SK-N-SH (cell line): Measurements from ENCODE around the gene CRB3. TPM values are rescaled to one million over a fixed set of nuclear protein-coding genes. Genes with fewer than 3 reads are reported as not detected.
A peak's percentile ranks its signal among the peaks of the same experiment; 100 is the strongest.

ENCODE experiments used
- CTCF ChIA-PET: fragments of 300-600, 350-600 bp; formaldehyde crosslinking; extraction: SDS; loops from one replicate; lab custom pipeline; 2021; lab: Yijun Ruan, JAX
- POLR2A ChIA-PET: fragments of 350-600 bp; sonication (Branson Sonifier 250); formaldehyde crosslinking; extraction: SDS; loops from one replicate; lab custom pipeline; 2020; ENCODE audit warnings: antibody characterized with exemption, inconsistent platforms; lab: Yijun Ruan, JAX
- DNase-seq: peaks from one replicate; pipeline ENCODE4 v3.0.0; 2012
- H2AFZ ChIP-seq: fragments of 200-600 bp; sonication (generic); 2 replicates; pipeline ENCODE4 v1.8.1; 2016; ENCODE audit warnings: antibody characterized with exemption, mild to moderate bottlenecking, low read depth
- H3F3A ChIP-seq: fragments of 200-600 bp; sonication (generic); replicated peaks from 2 replicates; pipeline ENCODE3; 2016; ENCODE audit warnings: antibody characterized with exemption, mild to moderate bottlenecking; ENCODE audit not compliant: insufficient read depth
- H3K27ac ChIP-seq, 2 experiments: fragments of 200-500 bp in 1 of 2; fragments of 200-600 bp in 1 of 2; sonication (Bioruptor generic) in 1 of 2; sonication (generic), shearing (Covaris generic) in 1 of 2; 2 replicates each; pipeline versions ENCODE4 v1.5.1 to v1.6.1; 2014 to 2016; ENCODE audit warnings: low read depth in 2 of 2, inconsistent platforms in 1 of 2, low read length in 1 of 2, mild to moderate bottlenecking in 1 of 2, mixed read lengths in 1 of 2
- H3K27me3 ChIP-seq: fragments of 200-600 bp; sonication (generic), shearing (Covaris generic); 2 replicates; pipeline ENCODE4 v1.6.1; 2016; ENCODE audit warnings: mixed run types; ENCODE audit not compliant: insufficient read depth
- H3K36me3 ChIP-seq, 2 experiments: fragments of 200-500 bp in 1 of 2; fragments of 200-600 bp in 1 of 2; sonication (Bioruptor generic) in 1 of 2; sonication (generic) in 1 of 2; replicated peaks in 1 of 2; 2 replicates each; pipeline versions ENCODE3 to v1.5.1; 2014 to 2016; ENCODE audit warnings: low read length in 1 of 2, mild to moderate bottlenecking in 1 of 2; ENCODE audit not compliant: insufficient read depth in 2 of 2, control insufficient read depth in 1 of 2
- H3K4me1 ChIP-seq, 2 experiments: fragments of 200-500 bp in 1 of 2; fragments of 200-600 bp in 1 of 2; sonication (Bioruptor generic) in 1 of 2; sonication (generic), shearing (Covaris generic) in 1 of 2; 2 replicates each; pipeline versions ENCODE4 v1.5.1 to v1.6.1; 2014 to 2016; ENCODE audit warnings: low read depth in 1 of 2, low read length in 1 of 2, mixed run types in 1 of 2; ENCODE audit not compliant: insufficient read depth in 2 of 2, control insufficient read depth in 1 of 2
- H3K4me2 ChIP-seq: fragments of 200-600 bp; sonication (generic), shearing (Covaris generic); 2 replicates; pipeline ENCODE4 v1.6.1; 2017; ENCODE audit warnings: mixed run types
- H3K4me3 ChIP-seq, 2 experiments: fragments of 200-500 bp in 1 of 2; fragments of 200-600 bp in 1 of 2; sonication (Bioruptor generic) in 1 of 2; sonication (generic), shearing (Covaris generic) in 1 of 2; 2 replicates each; pipeline versions ENCODE4 v1.5.1 to v1.8.1; 2014 to 2016; ENCODE audit warnings: low read depth in 2 of 2, inconsistent platforms in 1 of 2, low read length in 1 of 2, mild to moderate bottlenecking in 1 of 2, mixed read lengths in 1 of 2, moderate library complexity in 1 of 2
- H3K79me2 ChIP-seq: fragments of 200-600 bp; sonication (generic); 2 replicates; pipeline ENCODE4 v1.8.1; 2017; ENCODE audit warnings: mild to moderate bottlenecking; ENCODE audit not compliant: insufficient read depth
- H3K9ac ChIP-seq: fragments of 200-600 bp; sonication (generic); 2 replicates; pipeline ENCODE4 v1.6.1; 2017; ENCODE audit warnings: mixed run types
- H3K9me2 ChIP-seq: fragments of 200-600 bp; sonication (generic); 2 replicates; pipeline ENCODE4 v1.6.1; 2017; ENCODE audit warnings: mixed run types
- H3K9me3 ChIP-seq: fragments of 200-600 bp; sonication (generic); 2 replicates; pipeline ENCODE4 v1.6.1; 2017; ENCODE audit warnings: mixed run types, mild to moderate bottlenecking, moderate library complexity
- H4K20me1 ChIP-seq: fragments of 200-600 bp; sonication (generic); 2 replicates; pipeline ENCODE4 v1.6.1; 2017; ENCODE audit warnings: mild to moderate bottlenecking, mixed run types; ENCODE audit not compliant: insufficient read depth
- ELF1 ChIP-seq: IDR thresholded peaks from 2 replicates; pipeline ENCODE4 v1.4.0; 2012
- EP300 ChIP-seq, 2 experiments: IDR thresholded peaks; 2 replicates each; pipeline versions ENCODE4 v1.4.0 to v1.6.1; 2012; ENCODE audit warnings: borderline replicate concordance in 1 of 2, low read depth in 1 of 2, low read length in 1 of 2
- EZH2phosphoT487 ChIP-seq: fragments of 200-600 bp; sonication (generic); IDR thresholded peaks from 2 replicates; pipeline ENCODE4 v1.6.1; 2017; ENCODE audit warnings: low read depth, mixed run types, mild to moderate bottlenecking, antibody characterized with exemption, moderate library complexity, borderline replicate concordance
- GATA2 ChIP-seq: sonication (generic); formaldehyde crosslinking; IDR thresholded peaks from 2 replicates; pipeline ENCODE4 v1.5.0; 2020; ENCODE audit warnings: mild to moderate bottlenecking, missing genetic modification reagents
- NFIC ChIP-seq: IDR thresholded peaks from 2 replicates; pipeline ENCODE4 v1.4.0; 2012; ENCODE audit warnings: borderline replicate concordance
- NRF1 ChIP-seq: IDR thresholded peaks from 2 replicates; pipeline ENCODE4 v1.6.1; 2012; ENCODE audit warnings: low read depth, mild to moderate bottlenecking, low read length
- RCOR1 ChIP-seq: fragments of 150-350 bp; IDR thresholded peaks from 2 replicates; pipeline ENCODE4 v1.6.1; 2017; ENCODE audit warnings: antibody characterized with exemption, low read length
- WGBS: methylation state at CpG from one replicate; pipeline ENCODE4 v1.1.6; 2017; ENCODE audit warnings: low lambda C conversion rate; 5-methylcytosine and 5-hydroxymethylcytosine counted together
- polyA plus RNA-seq, 3 experiments: library from polyadenylated mRNA; depleted of rRNA; stranded (reverse); fragments of >200 nt; gene quantifications; 2 replicates each; pipeline ENCODE4 v1.2.3, GENCODE V29; 2012
- TF ChIP-seq, protein P1 (sequence below): IDR thresholded peaks from 2 replicates; pipeline ENCODE4 v1.4.0; 2012; ENCODE audit warnings: low read depth, borderline replicate concordance
- TF ChIP-seq, protein P2 (sequence below): IDR thresholded peaks from 2 replicates; pipeline ENCODE4 v1.6.1; 2012; ENCODE audit warnings: mild to moderate bottlenecking, low read depth, low read length, moderate library complexity
- TF ChIP-seq, protein P3 (sequence below): fragments of 200-600 bp; sonication (generic); IDR thresholded peaks from 2 replicates; pipeline ENCODE4 v1.6.1; 2017; ENCODE audit warnings: antibody characterized with exemption, mild to moderate bottlenecking, moderate library complexity

Gene CRB3, protein sequence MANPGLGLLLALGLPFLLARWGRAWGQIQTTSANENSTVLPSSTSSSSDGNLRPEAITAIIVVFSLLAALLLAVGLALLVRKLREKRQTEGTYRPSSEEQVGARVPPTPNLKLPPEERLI
- not detected in 2 replicates for polyA plus RNA-seq (2012; rRNA removed)
- 0.01 TPM in 1 of 2 replicates, not detected in the other for polyA plus RNA-seq (2012; cell fraction: cytosol; rRNA removed)
- 0.06 TPM in 1 of 2 replicates, not detected in the other for polyA plus RNA-seq (2012; cell fraction: nucleus; rRNA removed)

DNA sequence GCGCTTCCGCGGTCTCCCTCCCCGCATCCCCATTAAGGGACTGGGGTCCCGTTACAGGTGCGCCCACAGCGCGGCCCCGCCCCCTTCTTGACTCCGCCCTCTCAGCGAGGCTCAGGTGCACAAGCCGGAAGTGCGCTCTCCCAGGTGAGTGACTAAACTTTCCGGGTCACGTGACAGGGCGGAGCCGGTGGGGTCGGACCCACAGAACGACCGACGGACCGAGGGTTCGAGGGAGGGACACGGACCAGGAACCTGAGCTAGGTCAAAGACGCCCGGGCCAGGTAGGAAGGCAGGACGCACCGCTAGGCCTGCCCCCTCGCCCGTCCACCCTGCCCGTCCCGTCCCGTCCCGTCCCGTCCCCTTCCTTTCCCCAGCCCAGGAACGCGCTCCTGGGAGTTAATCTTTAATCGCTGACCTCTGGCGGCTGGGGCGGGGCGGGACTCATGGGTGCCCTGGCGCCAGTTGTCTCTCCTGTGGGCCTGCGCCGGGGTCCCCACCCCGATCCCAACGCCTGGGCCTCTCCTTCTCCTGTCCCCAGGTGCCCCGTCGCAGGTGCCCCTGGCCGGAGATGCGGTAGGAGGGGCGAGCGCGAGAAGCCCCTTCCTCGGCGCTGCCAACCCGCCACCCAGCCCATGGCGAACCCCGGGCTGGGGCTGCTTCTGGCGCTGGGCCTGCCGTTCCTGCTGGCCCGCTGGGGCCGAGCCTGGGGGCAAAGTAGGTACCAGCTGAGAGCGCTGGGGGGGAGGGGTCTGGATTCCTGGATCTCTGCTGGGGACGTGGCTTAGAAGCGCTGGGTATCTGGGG is at the start of gene CRB3:
Gene CRB3, plus strand, starts transcription at position 202 of the 804 bp plus-strand sequence. Its CDS starts 431 bp downstream, at position 633.
- ChIA-PET POLR2A (no interaction called here), CTCF (interaction anchor here (1.1 to 1.2 kb wide), 2 partner anchors 52 to 239 kb away, joined by 3 to 4 read pairs; no protein-coding TSS in a partner anchor)
- Histone ChIP-seq H3K4me2 (no peak within 1 kb of the TSS), H3K27ac (no peak within 1 kb of the TSS), H4K20me1 (no peaks in the 10 kb centered on the region), H3K9me2 (no peaks in the 10 kb centered on the region), H3K36me3 (no peaks in the 10 kb centered on the region), H3K4me3 (no peak within 1 kb of the TSS; a peak in 1 of 4 replicates), H3K4me1 (peaks cover 0 to 2% of the 10 kb centered on the region in 2 experiments; a peak in 1 of 4 replicates), H3K27me3 (peaks cover 46% of the 10 kb centered on the region), H3K9ac (no peak within 1 kb of the TSS), H2AFZ (no peak within 1 kb of the TSS), H3K79me2 (no peaks in the 10 kb centered on the region), H3K9me3 (no peaks in the 10 kb centered on the region), H3F3A (no peaks in the 10 kb centered on the region)
- TF ChIP-seq NFIC: no peak
- TF ChIP-seq, protein P1, sequence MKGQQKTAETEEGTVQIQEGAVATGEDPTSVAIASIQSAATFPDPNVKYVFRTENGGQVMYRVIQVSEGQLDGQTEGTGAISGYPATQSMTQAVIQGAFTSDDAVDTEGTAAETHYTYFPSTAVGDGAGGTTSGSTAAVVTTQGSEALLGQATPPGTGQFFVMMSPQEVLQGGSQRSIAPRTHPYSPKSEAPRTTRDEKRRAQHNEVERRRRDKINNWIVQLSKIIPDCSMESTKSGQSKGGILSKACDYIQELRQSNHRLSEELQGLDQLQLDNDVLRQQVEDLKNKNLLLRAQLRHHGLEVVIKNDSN: peak; percentile 43; the same call in 1 of the 2 replicates
- 2% methylated on average over 16 of the region's 65 CpGs for WGBS
- no peak for DNase-seq

DNA sequence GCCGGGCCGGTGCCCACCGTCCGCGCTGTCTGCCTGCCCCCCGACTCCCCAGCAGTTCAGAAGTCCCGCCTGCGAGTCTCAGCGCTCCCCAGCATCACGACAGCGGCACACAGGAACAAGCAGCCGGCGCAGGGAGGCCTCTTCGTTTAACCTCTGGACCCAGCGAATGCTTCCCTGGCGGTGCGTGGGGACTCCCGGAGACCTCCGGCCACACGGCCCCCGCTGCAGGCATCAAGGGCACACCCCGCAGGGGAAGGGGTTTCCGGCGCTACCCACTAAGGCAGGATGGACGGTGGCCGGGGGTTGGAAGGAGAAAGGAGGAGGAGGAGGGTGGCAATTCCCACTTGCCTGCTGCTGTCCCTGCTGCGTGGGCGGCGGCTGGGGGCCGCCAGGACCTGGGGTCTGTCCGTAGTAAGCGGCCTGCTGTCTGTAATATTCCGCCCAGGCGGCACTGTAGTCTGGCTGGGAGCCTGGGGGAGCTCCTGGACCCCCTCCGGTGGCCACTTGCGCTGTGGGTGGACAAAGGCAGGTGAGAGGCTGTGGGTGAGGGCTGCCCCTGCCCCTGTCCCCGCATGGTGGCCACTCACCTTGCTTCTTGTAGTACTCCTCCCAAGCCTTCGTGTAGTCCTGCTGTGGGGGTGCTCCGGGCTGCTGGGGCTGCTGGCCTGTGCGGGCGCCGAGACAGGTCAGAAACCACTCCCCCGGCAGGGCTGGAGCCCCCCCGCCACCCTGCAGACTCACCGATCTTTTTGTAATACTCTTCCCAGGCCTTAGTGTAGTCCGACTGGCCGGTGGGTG is 49.1 kb upstream of the CRB3 start:
- H3K4me1 ChIP-seq: no peaks in the 10 kb centered on the region
- WGBS: 95% methylated on average over 29 of the region's 47 CpGs
- ChIA-PET POLR2A (no interaction called here), CTCF (no interaction called here)
- no peak for TF ChIP-seq ELF1
- peak; percentile 36 for DNase-seq
- H4K20me1 ChIP-seq: peaks cover 26% of the 10 kb centered on the region
- no peaks in the 10 kb centered on the region for H3K27me3 ChIP-seq
- H3K27ac ChIP-seq: no peak overlapping the region
- H2AFZ ChIP-seq: no peak overlapping the region
- H3K79me2 ChIP-seq: peaks cover 20% of the 10 kb centered on the region; the same call in 1 of the 2 replicates
- H3K4me3 ChIP-seq: no peak overlapping the region
- H3F3A ChIP-seq: no peaks in the 10 kb centered on the region
- no peaks in the 10 kb centered on the region for H3K9me3 ChIP-seq
- no peak overlapping the region for H3K4me2 ChIP-seq
- H3K9ac ChIP-seq: no peak overlapping the region
- H3K9me2 ChIP-seq: no peaks in the 10 kb centered on the region
- H3K36me3 ChIP-seq: peaks cover 20 to 60% of the 10 kb centered on the region in 2 experiments

DNA sequence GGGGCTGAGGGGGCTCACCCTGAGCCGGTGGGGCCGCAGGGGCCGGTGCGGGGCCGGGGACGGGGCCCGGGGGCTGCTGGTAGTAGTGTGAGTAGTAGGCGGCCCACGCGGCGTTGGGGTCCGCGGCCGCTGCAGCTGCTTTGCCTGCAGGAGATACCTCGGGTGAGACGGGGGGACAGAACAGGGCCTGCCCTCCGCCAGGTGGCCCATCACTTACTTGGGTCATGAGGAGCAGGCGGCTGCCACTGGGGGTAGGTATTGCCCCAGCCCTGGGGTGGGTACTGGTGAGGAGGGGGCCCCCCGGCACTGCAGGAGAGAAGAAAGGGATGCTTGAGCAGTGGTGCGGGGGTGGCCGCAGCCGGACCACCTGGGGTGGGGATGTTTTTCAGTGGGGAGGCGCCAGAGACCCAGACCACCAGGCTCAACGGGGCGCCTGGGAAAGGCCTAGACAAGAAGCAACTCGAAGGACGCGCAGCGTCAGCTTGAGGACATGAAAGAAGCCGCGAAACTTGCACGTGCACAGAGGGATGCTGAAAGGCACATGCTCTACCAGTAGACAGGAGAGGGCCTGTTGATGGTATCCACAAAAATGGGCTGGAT is 48.4 kb upstream of the CRB3 start:
- no peak overlapping the region for H3K27ac ChIP-seq
- peaks cover 27% of the 10 kb centered on the region for H3K79me2 ChIP-seq
- peaks cover 27 to 67% of the 10 kb centered on the region in 2 experiments for H3K36me3 ChIP-seq
- no peak overlapping the region for H3K4me3 ChIP-seq
- no peaks in the 10 kb centered on the region for H3K9me3 ChIP-seq
- no peaks in the 10 kb centered on the region for H3K27me3 ChIP-seq
- H3K9ac ChIP-seq: no peak overlapping the region
- ChIA-PET POLR2A (no interaction called here), CTCF (no interaction called here)
- H3F3A ChIP-seq: no peaks in the 10 kb centered on the region
- WGBS: 97% methylated on average over 26 of the region's 32 CpGs
- H3K4me1 ChIP-seq: no peaks in the 10 kb centered on the region
- no peak overlapping the region for H2AFZ ChIP-seq
- no peak for DNase-seq
- H4K20me1 ChIP-seq: peaks cover 33% of the 10 kb centered on the region
- no peak overlapping the region for H3K4me2 ChIP-seq
- H3K9me2 ChIP-seq: no peaks in the 10 kb centered on the region
- TF ChIP-seq, protein P2, sequence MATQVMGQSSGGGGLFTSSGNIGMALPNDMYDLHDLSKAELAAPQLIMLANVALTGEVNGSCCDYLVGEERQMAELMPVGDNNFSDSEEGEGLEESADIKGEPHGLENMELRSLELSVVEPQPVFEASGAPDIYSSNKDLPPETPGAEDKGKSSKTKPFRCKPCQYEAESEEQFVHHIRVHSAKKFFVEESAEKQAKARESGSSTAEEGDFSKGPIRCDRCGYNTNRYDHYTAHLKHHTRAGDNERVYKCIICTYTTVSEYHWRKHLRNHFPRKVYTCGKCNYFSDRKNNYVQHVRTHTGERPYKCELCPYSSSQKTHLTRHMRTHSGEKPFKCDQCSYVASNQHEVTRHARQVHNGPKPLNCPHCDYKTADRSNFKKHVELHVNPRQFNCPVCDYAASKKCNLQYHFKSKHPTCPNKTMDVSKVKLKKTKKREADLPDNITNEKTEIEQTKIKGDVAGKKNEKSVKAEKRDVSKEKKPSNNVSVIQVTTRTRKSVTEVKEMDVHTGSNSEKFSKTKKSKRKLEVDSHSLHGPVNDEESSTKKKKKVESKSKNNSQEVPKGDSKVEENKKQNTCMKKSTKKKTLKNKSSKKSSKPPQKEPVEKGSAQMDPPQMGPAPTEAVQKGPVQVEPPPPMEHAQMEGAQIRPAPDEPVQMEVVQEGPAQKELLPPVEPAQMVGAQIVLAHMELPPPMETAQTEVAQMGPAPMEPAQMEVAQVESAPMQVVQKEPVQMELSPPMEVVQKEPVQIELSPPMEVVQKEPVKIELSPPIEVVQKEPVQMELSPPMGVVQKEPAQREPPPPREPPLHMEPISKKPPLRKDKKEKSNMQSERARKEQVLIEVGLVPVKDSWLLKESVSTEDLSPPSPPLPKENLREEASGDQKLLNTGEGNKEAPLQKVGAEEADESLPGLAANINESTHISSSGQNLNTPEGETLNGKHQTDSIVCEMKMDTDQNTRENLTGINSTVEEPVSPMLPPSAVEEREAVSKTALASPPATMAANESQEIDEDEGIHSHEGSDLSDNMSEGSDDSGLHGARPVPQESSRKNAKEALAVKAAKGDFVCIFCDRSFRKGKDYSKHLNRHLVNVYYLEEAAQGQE: no peak
- TF ChIP-seq EZH2phosphoT487 (no peak), RCOR1 (no peak), NRF1 (no peak), EP300 (IDR thresholded peaks at IDR 0.05; ENCODE audit: borderline replicate concordance in 1 of 2, low read depth in 1 of 2, low read length in 1 of 2) (no peak), GATA2 (CRISPR knock-in tag) (no peak)
- TF ChIP-seq, protein P3, sequence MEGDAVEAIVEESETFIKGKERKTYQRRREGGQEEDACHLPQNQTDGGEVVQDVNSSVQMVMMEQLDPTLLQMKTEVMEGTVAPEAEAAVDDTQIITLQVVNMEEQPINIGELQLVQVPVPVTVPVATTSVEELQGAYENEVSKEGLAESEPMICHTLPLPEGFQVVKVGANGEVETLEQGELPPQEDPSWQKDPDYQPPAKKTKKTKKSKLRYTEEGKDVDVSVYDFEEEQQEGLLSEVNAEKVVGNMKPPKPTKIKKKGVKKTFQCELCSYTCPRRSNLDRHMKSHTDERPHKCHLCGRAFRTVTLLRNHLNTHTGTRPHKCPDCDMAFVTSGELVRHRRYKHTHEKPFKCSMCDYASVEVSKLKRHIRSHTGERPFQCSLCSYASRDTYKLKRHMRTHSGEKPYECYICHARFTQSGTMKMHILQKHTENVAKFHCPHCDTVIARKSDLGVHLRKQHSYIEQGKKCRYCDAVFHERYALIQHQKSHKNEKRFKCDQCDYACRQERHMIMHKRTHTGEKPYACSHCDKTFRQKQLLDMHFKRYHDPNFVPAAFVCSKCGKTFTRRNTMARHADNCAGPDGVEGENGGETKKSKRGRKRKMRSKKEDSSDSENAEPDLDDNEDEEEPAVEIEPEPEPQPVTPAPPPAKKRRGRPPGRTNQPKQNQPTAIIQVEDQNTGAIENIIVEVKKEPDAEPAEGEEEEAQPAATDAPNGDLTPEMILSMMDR: no peak
